ENCODE measurements around the gene VSIG10L. TPM values are rescaled to one million over a fixed set of nuclear protein-coding genes. Genes with fewer than 3 reads are reported as not detected.

VSIG10L gene
- total RNA-seq, 2 donors from 2014 or later: 1.1 to 2.1 TPM

DNA sequence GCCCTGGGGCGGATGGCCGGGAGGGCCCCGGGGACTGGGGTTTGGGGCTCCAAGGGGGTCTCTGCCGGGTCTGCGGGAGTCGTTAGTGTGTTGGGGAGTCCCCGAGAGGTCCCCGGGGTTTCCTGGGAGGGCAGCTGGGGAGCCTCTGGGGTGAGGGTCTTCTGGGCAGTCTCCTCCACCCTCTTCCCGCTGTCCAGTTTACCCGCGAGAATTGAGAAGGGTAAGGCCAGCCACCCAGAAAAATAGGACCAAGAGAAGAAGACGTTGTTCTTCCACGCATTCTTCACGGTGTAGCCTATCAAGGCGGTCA is 25.3 kb upstream of the VSIG10L start:
- no peak for DNase-seq
- peak overlapping the region; percentile 76 for H3K4me3 ChIP-seq
- intact Hi-C loops (cut with DNase I): no loop called here
- H3K36me3 ChIP-seq: no peaks in the 10 kb centered on the region
- H3K9me3 ChIP-seq: no peaks in the 10 kb centered on the region
- peak overlapping the region; percentile 91 for H3K27ac ChIP-seq
- H3K4me1 ChIP-seq: peaks cover 10% of the 10 kb centered on the region
- TF ChIP-seq, protein P1, sequence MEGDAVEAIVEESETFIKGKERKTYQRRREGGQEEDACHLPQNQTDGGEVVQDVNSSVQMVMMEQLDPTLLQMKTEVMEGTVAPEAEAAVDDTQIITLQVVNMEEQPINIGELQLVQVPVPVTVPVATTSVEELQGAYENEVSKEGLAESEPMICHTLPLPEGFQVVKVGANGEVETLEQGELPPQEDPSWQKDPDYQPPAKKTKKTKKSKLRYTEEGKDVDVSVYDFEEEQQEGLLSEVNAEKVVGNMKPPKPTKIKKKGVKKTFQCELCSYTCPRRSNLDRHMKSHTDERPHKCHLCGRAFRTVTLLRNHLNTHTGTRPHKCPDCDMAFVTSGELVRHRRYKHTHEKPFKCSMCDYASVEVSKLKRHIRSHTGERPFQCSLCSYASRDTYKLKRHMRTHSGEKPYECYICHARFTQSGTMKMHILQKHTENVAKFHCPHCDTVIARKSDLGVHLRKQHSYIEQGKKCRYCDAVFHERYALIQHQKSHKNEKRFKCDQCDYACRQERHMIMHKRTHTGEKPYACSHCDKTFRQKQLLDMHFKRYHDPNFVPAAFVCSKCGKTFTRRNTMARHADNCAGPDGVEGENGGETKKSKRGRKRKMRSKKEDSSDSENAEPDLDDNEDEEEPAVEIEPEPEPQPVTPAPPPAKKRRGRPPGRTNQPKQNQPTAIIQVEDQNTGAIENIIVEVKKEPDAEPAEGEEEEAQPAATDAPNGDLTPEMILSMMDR (IDR thresholded peaks at IDR 0.05): no peak
- H3K27me3 ChIP-seq: no peaks in the 10 kb centered on the region
- H3K9ac ChIP-seq (ENCODE audit: low read depth in 2 of 2, low read length in 2 of 2): peak overlapping the region; percentile 94 to 100

DNA sequence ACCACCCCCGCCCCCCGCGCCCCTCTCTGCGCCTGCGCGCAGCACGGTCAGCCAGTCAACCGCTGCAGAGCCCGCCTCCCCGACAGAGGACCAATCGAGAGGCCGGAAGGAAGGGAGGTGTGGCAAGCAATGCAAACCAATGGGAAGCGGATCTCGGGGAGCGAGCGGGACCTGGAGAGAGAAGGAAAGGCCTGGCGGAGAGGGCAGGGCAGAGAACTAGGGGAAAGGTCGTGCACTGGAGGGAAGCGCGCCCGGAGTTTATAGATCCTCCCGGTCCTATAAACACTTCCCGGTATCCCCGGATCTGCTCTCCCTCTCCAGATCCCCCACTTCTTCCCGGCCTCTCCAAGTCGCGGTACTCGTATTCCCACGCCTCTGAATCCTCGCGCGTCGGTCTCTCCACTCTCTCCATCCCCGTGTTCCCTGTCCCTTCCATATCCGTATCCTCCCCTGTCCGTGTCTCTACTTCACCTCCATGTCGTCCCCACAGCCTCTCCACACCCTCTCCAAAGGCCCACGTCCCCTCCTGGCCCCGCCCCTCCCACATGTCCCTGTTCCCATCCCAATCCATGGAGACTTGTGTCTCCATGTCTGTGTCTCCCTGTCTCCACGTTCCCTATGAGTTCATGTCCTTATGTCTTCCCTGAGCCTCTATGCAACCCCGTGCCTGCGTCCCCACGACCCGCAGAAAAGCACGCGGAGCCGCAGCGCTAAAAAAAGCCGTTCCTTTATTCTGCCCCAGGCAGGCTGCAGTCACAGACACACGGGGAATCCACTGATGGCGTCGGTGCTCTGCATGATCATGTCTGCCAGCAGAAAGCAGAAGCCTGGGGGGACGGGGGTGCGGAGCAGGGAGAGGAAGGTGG is 24.7 kb upstream of the VSIG10L start:
- H3K4me3 ChIP-seq: peak overlapping the region; percentile 76

DNA sequence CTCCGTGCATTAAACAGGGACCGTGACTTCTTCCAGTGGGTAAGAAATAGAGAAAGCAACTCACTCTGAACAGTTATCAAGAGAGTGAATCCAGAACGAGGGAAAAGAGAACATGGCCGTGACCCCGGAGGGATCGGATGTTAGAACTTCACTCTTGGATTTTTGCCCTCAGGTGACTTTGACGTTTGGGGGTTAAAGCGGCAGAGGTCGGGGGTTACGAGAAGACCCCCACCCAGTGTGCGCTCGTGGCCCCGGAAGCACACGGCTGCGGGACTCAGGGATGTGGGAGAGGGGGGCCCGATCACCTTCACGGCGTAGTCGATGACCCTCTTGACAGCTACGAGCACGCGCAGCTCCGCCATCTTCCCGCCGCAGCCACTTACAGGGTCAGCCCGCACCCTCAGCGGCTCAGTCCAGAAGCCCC is 24.0 kb upstream of the VSIG10L start, which contains the start of gene ETFB:
ETFB (minus strand) TSS at position 424 of the 424 bp plus-strand sequence; CDS start at position 362, 62 bp downstream.
- no peaks in the 10 kb centered on the region for H3K36me3 ChIP-seq
- H3K9ac ChIP-seq (ENCODE audit: low read depth in 2 of 2, low read length in 2 of 2): peak within 1 kb of the TSS; percentile 96 to 100
- TF ChIP-seq, protein P1 (IDR thresholded peaks at IDR 0.05): no peak
- H3K4me1 ChIP-seq: peaks cover 10% of the 10 kb centered on the region
- intact Hi-C loops (cut with DNase I): no loop called here
- peak within 1 kb of the TSS; percentile 91 for H3K27ac ChIP-seq
- no peaks in the 10 kb centered on the region for H3K27me3 ChIP-seq
- no peak for DNase-seq
- H3K4me3 ChIP-seq: peak within 1 kb of the TSS; percentile 76
- H3K9me3 ChIP-seq: no peaks in the 10 kb centered on the region

More for the DNA sequence above, 24.7 kb upstream of the VSIG10L start:
- Histone ChIP-seq H3K4me1 (peaks cover 10% of the 10 kb centered on the region), H3K9me3 (no peaks in the 10 kb centered on the region), H3K9ac (ENCODE audit: low read depth in 2 of 2, low read length in 2 of 2) (peak overlapping the region; percentile 96 to 100), H3K27me3 (no peaks in the 10 kb centered on the region), H3K36me3 (no peaks in the 10 kb centered on the region), H3K27ac (peak overlapping the region; percentile 91)
- DNase-seq: peak; percentile 99
- TF ChIP-seq, protein P1 (IDR thresholded peaks at IDR 0.05): no peak
- intact Hi-C loops (cut with DNase I): no loop called here

DNA sequence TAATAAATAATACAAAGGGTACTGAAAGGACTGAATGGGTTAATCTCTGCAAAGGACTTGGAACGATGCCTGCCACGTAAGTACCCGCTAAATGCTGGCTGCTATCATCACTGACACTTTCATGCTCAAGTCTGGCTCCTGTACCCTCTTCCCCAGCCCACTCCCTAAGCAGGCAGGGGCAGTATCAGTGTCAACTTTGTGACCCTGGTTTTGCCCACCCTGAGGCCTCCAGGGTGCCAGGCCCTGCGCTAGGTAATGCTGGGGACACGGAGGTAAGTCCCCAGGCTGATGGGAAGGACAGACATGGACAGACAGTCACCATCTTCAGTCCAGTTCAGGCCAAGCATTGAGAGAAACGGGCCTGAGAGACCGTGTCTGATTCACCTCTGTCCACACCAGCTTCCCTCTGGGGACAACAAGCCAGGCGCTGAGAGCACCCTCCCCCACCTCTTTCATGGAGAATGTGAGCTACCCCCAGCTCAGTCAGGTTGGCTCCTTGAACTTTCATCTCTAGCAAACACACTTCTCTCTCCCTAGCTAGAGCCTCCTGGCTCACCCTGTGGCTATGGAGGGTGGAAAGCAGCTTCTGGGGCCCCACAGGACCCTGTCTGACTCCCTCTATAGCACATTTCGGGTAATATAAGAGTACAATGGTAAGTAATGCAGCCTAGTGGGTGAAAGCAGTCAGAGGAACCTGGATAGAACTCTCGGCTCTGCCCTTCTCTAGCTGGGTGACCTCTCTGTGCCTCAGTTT is 23.4 kb upstream of the VSIG10L start:
- H3K9ac ChIP-seq (ENCODE audit: low read depth in 2 of 2, low read length in 2 of 2): peak overlapping the region; percentile 96 to 99
- H3K27ac ChIP-seq: peak overlapping the region; percentile 91
- H3K27me3 ChIP-seq: no peaks in the 10 kb centered on the region
- no peaks in the 10 kb centered on the region for H3K36me3 ChIP-seq
- no peaks in the 10 kb centered on the region for H3K9me3 ChIP-seq
- TF ChIP-seq, protein P1 (IDR thresholded peaks at IDR 0.05): no peak
- H3K4me3 ChIP-seq: peak overlapping the region; percentile 76
- DNase-seq: peak; percentile 53
- intact Hi-C loops (cut with DNase I): no loop called here
- H3K4me1 ChIP-seq: peaks cover 10% of the 10 kb centered on the region

DNA sequence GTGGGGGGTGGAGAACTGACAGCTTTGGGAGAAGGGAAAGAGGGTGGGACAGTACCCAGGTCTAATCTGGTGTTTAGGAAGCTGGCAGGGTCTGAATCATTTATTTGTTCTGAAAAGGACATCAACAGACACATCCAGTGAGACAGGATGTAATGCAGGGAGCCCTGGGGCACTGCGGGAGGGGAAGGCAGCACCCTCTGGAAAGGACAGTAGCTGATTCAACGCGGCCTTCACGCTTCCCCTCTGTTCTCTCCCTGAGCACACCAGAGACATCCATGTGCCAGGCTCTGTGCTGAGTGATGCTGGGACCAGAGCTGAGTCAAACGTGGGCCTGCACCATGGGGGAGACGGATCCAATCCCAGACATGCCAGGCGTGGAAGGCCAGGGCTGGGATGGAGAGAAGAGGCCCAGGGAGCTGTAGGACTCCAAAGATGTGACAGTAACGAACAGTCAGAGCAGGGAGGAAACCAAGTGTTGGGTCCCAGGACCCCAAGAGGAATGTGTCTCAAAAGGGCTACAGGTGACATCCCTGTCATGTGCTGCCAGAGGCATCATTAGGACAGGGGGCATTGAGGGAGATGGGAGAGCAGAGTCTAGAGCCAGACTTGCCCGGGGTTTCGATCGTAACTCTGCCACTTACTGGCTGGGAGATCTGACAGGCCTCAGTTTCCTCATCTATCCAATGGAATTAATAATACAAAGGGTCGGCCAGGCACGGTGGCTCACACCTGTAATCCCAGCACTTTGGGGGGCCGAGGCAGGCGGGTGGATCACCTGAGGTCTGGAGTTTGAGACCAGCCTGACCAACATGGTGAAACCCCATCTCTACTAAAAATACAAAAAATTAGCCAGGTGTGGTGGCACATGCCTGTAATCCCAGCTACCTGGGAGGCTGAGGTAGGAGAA is 22.5 kb upstream of the VSIG10L start:
- H3K4me1 ChIP-seq: peaks cover 10% of the 10 kb centered on the region
- DNase-seq: no peak
- no peaks in the 10 kb centered on the region for H3K9me3 ChIP-seq
- no peaks in the 10 kb centered on the region for H3K36me3 ChIP-seq
- no peaks in the 10 kb centered on the region for H3K27me3 ChIP-seq
- no peak overlapping the region for H3K4me3 ChIP-seq
- H3K9ac ChIP-seq (ENCODE audit: low read depth in 2 of 2, low read length in 2 of 2): peak overlapping the region in 1 of 2 donors; percentile 40
- no peak overlapping the region for H3K27ac ChIP-seq
- intact Hi-C loops (cut with DNase I): no loop called here
- TF ChIP-seq, protein P1 (IDR thresholded peaks at IDR 0.05): no peak

Measured in colonic mucosa (tissue), 4 donors.